HG03064 (cell line): ENCODE data around the gene KCNA2.

Experiments used
- ATAC-seq: cut with Tn5 transposase; IDR thresholded peaks from one replicate; pipeline ENCODE4 v1.9.1; 2021; ENCODE audit warnings: low read depth; ENCODE audit not compliant: unreplicated experiment

Gene KCNA2

GRCh38 chr1:110605446-110605845 is 712 bp downstream of the KCNA2 start:
- ATAC-seq, result no peak

- no peak for ATAC-seq
These were observed 1.5 kb downstream of the KCNA2 start for GRCh38 chr1:110604586-110605148.

- no peak for ATAC-seq
These were observed 3.1 kb downstream of the KCNA2 start for GRCh38 chr1:110603058-110603457.

- no peak for ATAC-seq
These were observed 3.7 kb downstream of the KCNA2 start for GRCh38 chr1:110602466-110602865.

- no peak for ATAC-seq
These were observed 4.8 kb downstream of the KCNA2 start for GRCh38 chr1:110601332-110601731.

GRCh38 chr1:110600716-110601115 is 5.4 kb downstream of the KCNA2 start:
- ATAC-seq, result no peak

- no peak for ATAC-seq
These were observed 8.2 kb downstream of the KCNA2 start for GRCh38 chr1:110597966-110598365.

- no peak for ATAC-seq
These were observed 9.8 kb downstream of the KCNA2 start for GRCh38 chr1:110596312-110596711.

- no peak for ATAC-seq
These were observed 10.8 kb downstream of the KCNA2 start for GRCh38 chr1:110595353-110595710.

GRCh38 chr1:110594456-110595352 is 11.5 kb downstream of the KCNA2 start:
- no peak for ATAC-seq

- no peak for ATAC-seq
These were observed 12.3 kb downstream of the KCNA2 start for GRCh38 chr1:110593902-110594301.

- no peak for ATAC-seq
These were observed 14.2 kb downstream of the KCNA2 start for GRCh38 chr1:110591956-110592355.

- no peak for ATAC-seq
These were observed 17.2 kb downstream of the KCNA2 start for GRCh38 chr1:110588991-110589390.

GRCh38 chr1:110588486-110588885 is 17.7 kb downstream of the KCNA2 start:
- ATAC-seq, result no peak

GRCh38 chr1:110587906-110588305 is 18.3 kb downstream of the KCNA2 start:
- ATAC-seq, result no peak

- ATAC-seq, result no peak
These were observed 20.7 kb downstream of the KCNA2 start for GRCh38 chr1:110585481-110585880.

- no peak for ATAC-seq
These were observed 22.1 kb downstream of the KCNA2 start for GRCh38 chr1:110584045-110584444.

- no peak for ATAC-seq
These were observed 22.7 kb downstream of the KCNA2 start for GRCh38 chr1:110583505-110583904.

GRCh38 chr1:110582378-110582777 is 23.8 kb downstream of the KCNA2 start:
- no peak for ATAC-seq

- no peak for ATAC-seq
These were observed 24.4 kb downstream of the KCNA2 start for GRCh38 chr1:110581682-110582145.

- no peak for ATAC-seq
These were observed 25.9 kb downstream of the KCNA2 start for GRCh38 chr1:110580244-110580643.

- ATAC-seq, result no peak
These were observed 26.7 kb downstream of the KCNA2 start for GRCh38 chr1:110579460-110579859.
